IMR-90 (cell line): Measurements from ENCODE around the gene APOA4. TPM values are rescaled to one million over a fixed set of nuclear protein-coding genes. Genes with fewer than 3 reads are reported as not detected.

Experiments used
- ATAC-seq: fragments of 200-7000 bp; cut with Tn5 transposase; 2 replicates; pipeline ENCODE4 v1.9.1; 2020; ENCODE audit warnings: low read depth, mild to moderate bottlenecking, moderate library complexity
- BruUV-seq: library from RNA; stranded (reverse); fragments of 400-500 nt; replicated peaks from 2 replicates; lab custom pipeline; 2021; lab: Mats Ljungman, UMichigan
- CTCF ChIA-PET: fragments of 300-600 bp; formaldehyde crosslinking; extraction: SDS; loops from one replicate; lab custom pipeline; 2021; ENCODE audit warnings: antibody characterized with exemption; lab: Yijun Ruan, JAX
- POLR2A ChIA-PET: fragments of 300-600 bp; sonication (Branson Sonifier 250); formaldehyde crosslinking; loops from one replicate; lab custom pipeline; 2022; ENCODE audit warnings: antibody characterized with exemption; ENCODE audit not compliant: unreplicated experiment; lab: Charles Lee
- DNase-seq: peaks from one replicate; pipeline ENCODE4 v3.0.0; 2013
- H2AFZ ChIP-seq: replicated peaks from 2 replicates; pipeline ENCODE3; 2013; ENCODE audit warnings: low read length, mild to moderate bottlenecking; ENCODE audit not compliant: poor library complexity
- H2AK5ac ChIP-seq: 2 replicates; pipeline ENCODE4 v1.6.1; 2013; ENCODE audit warnings: low read depth, low read length, inconsistent platforms
- H2AK9ac ChIP-seq: replicated peaks from 2 replicates; pipeline ENCODE3; 2013; ENCODE audit warnings: mild to moderate bottlenecking, low read depth, low read length, moderate library complexity; ENCODE audit not compliant: poor library complexity
- H2BK120ac ChIP-seq: 2 replicates; pipeline ENCODE4 v1.6.1; 2013; ENCODE audit warnings: low read depth, low read length, inconsistent platforms
- H2BK15ac ChIP-seq: 3 replicates; pipeline ENCODE4 v1.6.1; 2013; ENCODE audit warnings: low read depth, low read length, inconsistent platforms
- H2BK20ac ChIP-seq: 2 replicates; pipeline ENCODE4 v1.6.1; 2013; ENCODE audit warnings: low read depth, mild to moderate bottlenecking, inconsistent platforms, low read length, moderate library complexity
- H2BK5ac ChIP-seq: 2 replicates; pipeline ENCODE4 v1.6.1; 2013; ENCODE audit warnings: mild to moderate bottlenecking, low read depth, low read length, inconsistent platforms; ENCODE audit not compliant: poor library complexity, severe bottlenecking
- H3K14ac ChIP-seq: replicated peaks from 2 replicates; pipeline ENCODE4 v1.6.1; 2013; ENCODE audit warnings: low read depth, low read length, inconsistent platforms
- H3K18ac ChIP-seq: 2 replicates; pipeline ENCODE4 v1.6.1; 2013; ENCODE audit warnings: low read depth, low read length, control low read depth
- H3K23ac ChIP-seq: 2 replicates; pipeline ENCODE4 v1.6.1; 2013; ENCODE audit warnings: low read depth, low read length, inconsistent platforms
- H3K27ac ChIP-seq: 2 replicates; pipeline ENCODE4 v1.5.1; 2013; ENCODE audit warnings: mild to moderate bottlenecking, control low read depth, low read length; ENCODE audit not compliant: insufficient read depth
- H3K27me3 ChIP-seq: 2 replicates; pipeline ENCODE4 v1.6.1; 2013; ENCODE audit warnings: low read length; ENCODE audit not compliant: control insufficient read depth, insufficient read depth
- H3K36me3 ChIP-seq: 2 replicates; pipeline ENCODE4 v1.6.1; 2013; ENCODE audit warnings: low read length, mixed read lengths; ENCODE audit not compliant: control insufficient read depth, insufficient read depth
- H3K4ac ChIP-seq: 2 replicates; pipeline ENCODE4 v1.6.1; 2013; ENCODE audit warnings: low read depth, low read length, inconsistent platforms
- H3K4me1 ChIP-seq: 2 replicates; pipeline ENCODE4 v1.6.1; 2013; ENCODE audit warnings: low read length, mixed read lengths; ENCODE audit not compliant: control insufficient read depth, insufficient read depth
- H3K4me2 ChIP-seq: 2 replicates; pipeline ENCODE4 v1.6.1; 2013; ENCODE audit warnings: low read depth, mild to moderate bottlenecking, control low read depth, low read length, moderate library complexity
- H3K4me3 ChIP-seq: 2 replicates; pipeline ENCODE4 v1.5.1; 2013; ENCODE audit warnings: low read depth, mild to moderate bottlenecking, control low read depth, low read length, moderate library complexity; ENCODE audit not compliant: insufficient read depth
- H3K56ac ChIP-seq: 2 replicates; pipeline ENCODE4 v1.6.1; 2013; ENCODE audit warnings: low read length, inconsistent platforms; ENCODE audit not compliant: insufficient read depth; ENCODE audit errors: extremely low read depth
- H3K79me1 ChIP-seq, 2 experiments: 2 replicates each; pipeline ENCODE4 v1.6.1; 2013; ENCODE audit warnings: low read length in 2 of 2, inconsistent platforms in 1 of 2, low read depth in 1 of 2
- H3K9ac ChIP-seq: 2 replicates; pipeline ENCODE4 v1.6.1; 2013; ENCODE audit warnings: low read depth, low read length, control low read depth
- H3K9me1 ChIP-seq: 2 replicates; pipeline ENCODE4 v1.6.1; 2013; ENCODE audit warnings: low read length, inconsistent platforms; ENCODE audit not compliant: insufficient read depth
- H3K9me3 ChIP-seq: 2 replicates; pipeline ENCODE4 v1.6.1; 2013; ENCODE audit warnings: low read length; ENCODE audit not compliant: control insufficient read depth, insufficient read depth
- H4K20me1 ChIP-seq: 2 replicates; pipeline ENCODE4 v1.6.1; 2013; ENCODE audit warnings: low read length, inconsistent platforms; ENCODE audit not compliant: insufficient read depth
- H4K5ac ChIP-seq: 2 replicates; pipeline ENCODE4 v1.6.1; 2013; ENCODE audit warnings: mild to moderate bottlenecking, low read depth, low read length, control low read depth
- H4K8ac ChIP-seq, 2 experiments: 2 replicates each; pipeline ENCODE4 v1.6.1; 2013; ENCODE audit warnings: low read depth in 2 of 2, low read length in 2 of 2, control low read depth in 1 of 2, inconsistent platforms in 1 of 2
- H4K91ac ChIP-seq: 2 replicates; pipeline ENCODE4 v1.6.1; 2013; ENCODE audit warnings: low read depth, low read length, inconsistent platforms; ENCODE audit not compliant: insufficient read depth
- BHLHE40 ChIP-seq: fragments of 150-350 bp; IDR thresholded peaks from 2 replicates; pipeline ENCODE4 v1.6.1; 2016; ENCODE audit warnings: mild to moderate bottlenecking, low read depth, low read length
- CEBPB ChIP-seq: IDR thresholded peaks from 2 replicates; pipeline ENCODE4 v1.6.1; 2012; ENCODE audit warnings: low read depth, low read length, improper control_type of control experiment
- CHD1 ChIP-seq: IDR thresholded peaks from 2 replicates; pipeline ENCODE4 v1.6.1; 2012; ENCODE audit warnings: low read depth, low read length, improper control_type of control experiment
- FOS ChIP-seq: fragments of 150-350 bp; IDR thresholded peaks from 2 replicates; pipeline ENCODE4 v1.6.1; 2016; ENCODE audit warnings: low read depth, low read length
- MAFK ChIP-seq: IDR thresholded peaks from 2 replicates; pipeline ENCODE4 v1.6.1; 2012; ENCODE audit warnings: low read depth, low read length, improper control_type of control experiment
- MAZ ChIP-seq: IDR thresholded peaks from 2 replicates; pipeline ENCODE4 v1.6.1; 2012; ENCODE audit warnings: low read depth, mild to moderate bottlenecking, low read length, improper control_type of control experiment, moderate library complexity, borderline replicate concordance
- NFE2L2 ChIP-seq: fragments of 150-350 bp; IDR thresholded peaks from 2 replicates; pipeline ENCODE4 v1.6.1; 2016; ENCODE audit warnings: low read depth, mild to moderate bottlenecking, low read length
- RAD21 ChIP-seq: IDR thresholded peaks from 2 replicates; pipeline ENCODE4 v1.6.1; 2012; ENCODE audit warnings: low read length, improper control_type of control experiment
- RCOR1 ChIP-seq: IDR thresholded peaks from 2 replicates; pipeline ENCODE4 v1.6.1; 2012; ENCODE audit warnings: mild to moderate bottlenecking, low read length, improper control_type of control experiment; ENCODE audit not compliant: insufficient replicate concordance
- RFX5 ChIP-seq: IDR thresholded peaks from 2 replicates; pipeline ENCODE4 v1.8.0; 2012; ENCODE audit warnings: low read depth, mild to moderate bottlenecking, low read length, moderate library complexity
- WGBS, 2 experiments: methylation state at CpG; one replicate each; pipeline versions ENCODE4 v1.1.5 to v1.1.7; 2013; ENCODE audit warnings: missing lambda C conversion rate in 2 of 2; ENCODE audit not compliant: insufficient read length in 1 of 2; ENCODE audit errors: extremely low coverage in 2 of 2; 5-methylcytosine and 5-hydroxymethylcytosine counted together
- dilution Hi-C: fragments of 300-500 bp; cut with HindIII; formaldehyde crosslinking; loops from one replicate; pipeline ENCODE4 v1.14.3; 2018; ENCODE audit warnings: low sequenced_read_pairs; ENCODE audit not compliant: unreplicated experiment
- in situ Hi-C: fragments of 300-500 bp; cut with MboI; formaldehyde crosslinking; loops from 3 replicates; pipeline ENCODE4 v1.14.3; 2019; ENCODE audit warnings: low sequenced_read_pairs, inconsistent platforms, mixed read lengths
- intact Hi-C: fragments of 100-400 bp; cut with micrococcal nuclease; formaldehyde crosslinking; loops from 2 replicates; pipeline ENCODE4 v1.10.0; 2022
- polyA plus RNA-seq, 3 experiments: library from polyadenylated mRNA; depleted of rRNA; stranded (reverse); fragments of >200 nt; gene quantifications; 2 replicates each; pipeline ENCODE4 v1.2.3, GENCODE V29; 2012; ENCODE audit warnings: low replicate concordance in 1 of 3
- total RNA-seq: library from RNA; depleted of rRNA; stranded (reverse); fragments of >200 nt; gene quantifications from 2 replicates; pipeline ENCODE4 v1.2.3, GENCODE V29; 2012
- TF ChIP-seq, protein P1 (sequence below): fragments of 150-350 bp; IDR thresholded peaks from 2 replicates; pipeline ENCODE4 v1.6.1; 2017; ENCODE audit warnings: mild to moderate bottlenecking, antibody characterized with exemption, low read length, low read depth
- TF ChIP-seq, protein P2 (sequence below): conservative IDR thresholded peaks from 2 replicates; pipeline ENCODE4 v1.5.1; 2012; ENCODE audit warnings: mild to moderate bottlenecking, low read depth, low read length, improper control_type of control experiment
- TF ChIP-seq, protein P3 (sequence below): fragments of 150-350 bp; IDR thresholded peaks from 2 replicates; pipeline ENCODE4 v1.6.1; 2016; ENCODE audit warnings: low read depth, mild to moderate bottlenecking, low read length, moderate library complexity, borderline replicate concordance

APOA4 gene
- total and polyA plus RNA-seq, 2 of the 4 experiments (the other 2 are of a cell fraction): not detected

DNA sequence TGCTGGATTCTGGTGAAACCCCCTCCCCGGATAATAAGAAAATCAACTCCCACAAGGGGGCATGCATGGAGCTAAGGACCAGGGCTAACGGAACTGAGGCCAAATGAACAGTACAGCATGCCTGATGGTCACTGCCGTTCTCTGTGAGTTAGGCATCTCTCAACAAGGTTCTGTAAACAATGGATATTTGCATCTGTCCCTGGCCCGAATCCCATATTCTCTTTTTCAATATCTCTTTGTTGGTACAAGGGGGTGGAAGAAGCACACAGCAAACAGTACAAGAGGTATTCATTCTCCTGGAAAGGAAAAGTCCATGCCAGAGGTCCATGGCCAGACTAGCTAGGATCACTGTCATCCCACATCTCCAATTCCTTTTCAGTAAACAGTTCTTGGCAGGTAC is 46.5 kb upstream of the APOA4 start:
- Histone ChIP-seq H2AK9ac (no peak overlapping the region), H3K9me3 (no peaks in the 10 kb centered on the region), H2BK15ac (no peak overlapping the region), H3K4me2 (no peak overlapping the region), H3K36me3 (peaks cover 33% of the 10 kb centered on the region), H3K9ac (no peak overlapping the region), H2BK20ac (no peak overlapping the region), H3K79me1 (peaks cover 0 to 10% of the 10 kb centered on the region in 2 experiments; a peak in 3 of 4 replicates), H3K18ac (no peak overlapping the region), H3K27me3 (no peaks in the 10 kb centered on the region), H4K8ac (no peak overlapping the region), H3K14ac (no peak overlapping the region), H3K56ac (no peak overlapping the region), H3K23ac (0 out of 2 replicates have a peak overlapping the region, but pooled peaks have one; percentile 17), H3K9me1 (peaks cover 17% of the 10 kb centered on the region), H4K91ac (no peak overlapping the region), H3K4me1 (peaks cover 3% of the 10 kb centered on the region; the same call in 1 of the 2 replicates), H3K27ac (no peak overlapping the region), H2BK5ac (no peak overlapping the region), H4K20me1 (no peaks in the 10 kb centered on the region), H2BK120ac (no peak overlapping the region), H3K4ac (no peak overlapping the region), H4K5ac (no peak overlapping the region), H3K4me3 (no peak overlapping the region), H2AK5ac (no peak overlapping the region), H2AFZ (no peak overlapping the region)
- intact Hi-C loops (loop anchor here (5.0 kb wide), 1 partner anchor 77 kb away; the partner anchor contains the start of gene APOA5), dilution Hi-C loops (no loop called here), in situ Hi-C loops (loop anchor here (10.0 kb wide), 1 partner anchor 355 kb away; no protein-coding TSS in a partner anchor)
- TF ChIP-seq, protein P1, sequence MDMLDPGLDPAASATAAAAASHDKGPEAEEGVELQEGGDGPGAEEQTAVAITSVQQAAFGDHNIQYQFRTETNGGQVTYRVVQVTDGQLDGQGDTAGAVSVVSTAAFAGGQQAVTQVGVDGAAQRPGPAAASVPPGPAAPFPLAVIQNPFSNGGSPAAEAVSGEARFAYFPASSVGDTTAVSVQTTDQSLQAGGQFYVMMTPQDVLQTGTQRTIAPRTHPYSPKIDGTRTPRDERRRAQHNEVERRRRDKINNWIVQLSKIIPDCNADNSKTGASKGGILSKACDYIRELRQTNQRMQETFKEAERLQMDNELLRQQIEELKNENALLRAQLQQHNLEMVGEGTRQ: no peak
- TF ChIP-seq CHD1 (no peak), NFE2L2 (no peak), RFX5 (no peak), FOS (no peak), BHLHE40 (no peak), RAD21 (no peak), MAZ (no peak), CEBPB (no peak), RCOR1 (no peak), MAFK (no peak)
- TF ChIP-seq, protein P2, sequence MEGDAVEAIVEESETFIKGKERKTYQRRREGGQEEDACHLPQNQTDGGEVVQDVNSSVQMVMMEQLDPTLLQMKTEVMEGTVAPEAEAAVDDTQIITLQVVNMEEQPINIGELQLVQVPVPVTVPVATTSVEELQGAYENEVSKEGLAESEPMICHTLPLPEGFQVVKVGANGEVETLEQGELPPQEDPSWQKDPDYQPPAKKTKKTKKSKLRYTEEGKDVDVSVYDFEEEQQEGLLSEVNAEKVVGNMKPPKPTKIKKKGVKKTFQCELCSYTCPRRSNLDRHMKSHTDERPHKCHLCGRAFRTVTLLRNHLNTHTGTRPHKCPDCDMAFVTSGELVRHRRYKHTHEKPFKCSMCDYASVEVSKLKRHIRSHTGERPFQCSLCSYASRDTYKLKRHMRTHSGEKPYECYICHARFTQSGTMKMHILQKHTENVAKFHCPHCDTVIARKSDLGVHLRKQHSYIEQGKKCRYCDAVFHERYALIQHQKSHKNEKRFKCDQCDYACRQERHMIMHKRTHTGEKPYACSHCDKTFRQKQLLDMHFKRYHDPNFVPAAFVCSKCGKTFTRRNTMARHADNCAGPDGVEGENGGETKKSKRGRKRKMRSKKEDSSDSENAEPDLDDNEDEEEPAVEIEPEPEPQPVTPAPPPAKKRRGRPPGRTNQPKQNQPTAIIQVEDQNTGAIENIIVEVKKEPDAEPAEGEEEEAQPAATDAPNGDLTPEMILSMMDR: no peak
- TF ChIP-seq, protein P3, sequence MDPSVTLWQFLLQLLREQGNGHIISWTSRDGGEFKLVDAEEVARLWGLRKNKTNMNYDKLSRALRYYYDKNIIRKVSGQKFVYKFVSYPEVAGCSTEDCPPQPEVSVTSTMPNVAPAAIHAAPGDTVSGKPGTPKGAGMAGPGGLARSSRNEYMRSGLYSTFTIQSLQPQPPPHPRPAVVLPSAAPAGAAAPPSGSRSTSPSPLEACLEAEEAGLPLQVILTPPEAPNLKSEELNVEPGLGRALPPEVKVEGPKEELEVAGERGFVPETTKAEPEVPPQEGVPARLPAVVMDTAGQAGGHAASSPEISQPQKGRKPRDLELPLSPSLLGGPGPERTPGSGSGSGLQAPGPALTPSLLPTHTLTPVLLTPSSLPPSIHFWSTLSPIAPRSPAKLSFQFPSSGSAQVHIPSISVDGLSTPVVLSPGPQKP: no peak
- BruUV-seq: no TSS peak
- DNase-seq (no peak), ATAC-seq (no peak)
- CTCF ChIA-PET: interaction anchor here (1.9 kb wide), 1 partner anchor 16 kb away, joined by 4 read pairs; no protein-coding TSS in a partner anchor
- 100% methylated on average over 1 of the region's 4 CpGs; no CpG with 5 or more reads in 1 of the 2 experiments for WGBS, 2 experiments
- POLR2A ChIA-PET: no interaction called here
